Left lung (tissue), 10 donors: ENCODE results near the gene LAMB4. TPM values are rescaled to one million over a fixed set of nuclear protein-coding genes. Genes with fewer than 3 reads are reported as not detected.

Experiments used
- ATAC-seq: fragments of 200-7000 bp; cut with Tn5 transposase; one replicate; pipeline ENCODE4 v1.9.1; 2020; ENCODE audit warnings: moderate library complexity
- DNase-seq, 4 donors: peaks; one replicate each; pipeline ENCODE4 v3.0.0-alpha.2; 2013 to 2020
- H3K27ac ChIP-seq, 2 donors: fragments of 200-600 bp; sonication (generic) in 1 of 2; one replicate each; pipeline versions ENCODE4 v1.5.0 to v1.8.0; 2020 to 2021
- H3K27me3 ChIP-seq, 2 donors: fragments of 200-600 bp; sonication (generic) in 1 of 2; one replicate each; pipeline versions ENCODE4 v1.5.0 to v1.8.0; 2020 to 2021
- H3K36me3 ChIP-seq, 2 donors: fragments of 200-600 bp; sonication (generic) in 1 of 2; one replicate each; pipeline versions ENCODE4 v1.5.0 to v1.8.0; 2020 to 2021
- H3K4me1 ChIP-seq, 2 donors: fragments of 200-600 bp; one replicate each; pipeline ENCODE4 v1.8.0; 2021
- H3K4me3 ChIP-seq, 2 donors: fragments of 200-600 bp; sonication (generic) in 1 of 2; one replicate each; pipeline versions ENCODE4 v1.5.0 to v1.8.0; 2020 to 2021; ENCODE audit warnings: mild to moderate bottlenecking in 1 of 2
- H3K9me3 ChIP-seq, 2 donors: fragments of 200-600 bp; sonication (generic) in 1 of 2; one replicate each; pipeline versions ENCODE4 v1.5.0 to v1.8.0; 2020 to 2021
- CTCF ChIP-seq, 2 donors: fragments of 200-600 bp; sonication (generic) in 1 of 2; IDR thresholded peaks; one replicate each; pipeline versions ENCODE4 v1.5.0 to v1.8.0; 2021; ENCODE audit warnings: antibody characterized with exemption in 2 of 2
- intact Hi-C, 2 donors: fragments of 100-400 bp; cut with DNase I; formaldehyde crosslinking; loops; one replicate each; pipeline versions ENCODE4 v1.11.2 to v1.14.2; 2022
- polyA plus RNA-seq, 6 donors: library from polyadenylated mRNA; unstranded; fragments of 120-200 nt; gene quantifications; one replicate each; pipeline ENCODE4 v1.2.1, GENCODE V29; 2013; ENCODE audit not compliant: insufficient read length in 6 of 6
- total RNA-seq, 2 donors: library from RNA; stranded (reverse); fragmentation: NEBNext Ultra II Directional; extraction: Animal tissue kit (Norgen Biotek cat#: 25700); gene quantifications; one replicate each; pipeline ENCODE4 v1.2.1, GENCODE V29; 2021
- donor health status: DM: no; HTN: yes; CAD: no.
- donor health status: DM: no; HTN: no; CAD: no.

Gene LAMB4
- total and polyA plus RNA-seq, 8 donors: 0.10 to 0.37 (median 0.29) TPM; not detected in 1

- no peak overlapping the region for H3K27ac ChIP-seq
- intact Hi-C loops: no loop called here
- H3K27me3 ChIP-seq: no peaks in the 10 kb centered on the region
Measured at GRCh38 chr7:108086546-108086945, 43.6 kb downstream of the LAMB4 start.

GRCh38 chr7:108083980-108084379 is 46.2 kb downstream of the LAMB4 start:
- Histone ChIP-seq H3K36me3 (no peaks in the 10 kb centered on the region), H3K9me3 (peaks cover 0 to 9% of the 10 kb centered on the region in 2 donors), H3K4me3 (no peak overlapping the region), H3K27ac (no peak overlapping the region), H3K27me3 (no peaks in the 10 kb centered on the region), H3K4me1 (peaks cover 0 to 3% of the 10 kb centered on the region in 2 donors)
- intact Hi-C loops: no loop called here
- no peak for TF ChIP-seq CTCF (IDR thresholded peaks at IDR 0.05)
- ATAC-seq (no peak), DNase-seq (no peak)

More at GRCh38 chr7:108086546-108086945, 43.6 kb downstream of the LAMB4 start:
- DNase-seq: no peak
- Histone ChIP-seq H3K4me1 (no peaks in the 10 kb centered on the region), H3K4me3 (no peak overlapping the region), H3K9me3 (peaks cover 0 to 4% of the 10 kb centered on the region in 2 donors), H3K36me3 (no peaks in the 10 kb centered on the region)
- no peak for TF ChIP-seq CTCF (IDR thresholded peaks at IDR 0.05)
- ATAC-seq: no peak

- Histone ChIP-seq H3K4me1 (peaks cover 0 to 6% of the 10 kb centered on the region in 2 donors), H3K4me3 (no peak overlapping the region), H3K9me3 (peaks cover 0 to 9% of the 10 kb centered on the region in 2 donors), H3K27me3 (no peaks in the 10 kb centered on the region), H3K36me3 (no peaks in the 10 kb centered on the region), H3K27ac (no peak overlapping the region)
- no peak for TF ChIP-seq CTCF (IDR thresholded peaks at IDR 0.05)
- intact Hi-C loops: no loop called here
- DNase-seq (peak in 2 of 4 donors; percentile 71 to 77), ATAC-seq (peak; percentile 54)
Measured at GRCh38 chr7:108079648-108080591, 50.2 kb downstream of the LAMB4 start.

- peaks cover 0 to 9% of the 10 kb centered on the region in 2 donors for H3K9me3 ChIP-seq
- no peaks in the 10 kb centered on the region for H3K36me3 ChIP-seq
- TF ChIP-seq CTCF (IDR thresholded peaks at IDR 0.05): no peak
- no peaks in the 10 kb centered on the region for H3K27me3 ChIP-seq
- DNase-seq (no peak), ATAC-seq (no peak)
- H3K4me3 ChIP-seq: no peak overlapping the region
- intact Hi-C loops: no loop called here
- H3K4me1 ChIP-seq: peaks cover 0 to 6% of the 10 kb centered on the region in 2 donors
- no peak overlapping the region for H3K27ac ChIP-seq
Measured at GRCh38 chr7:108079276-108079647, 50.9 kb downstream of the LAMB4 start.

GRCh38 chr7:108078691-108079090 is 51.5 kb downstream of the LAMB4 start:
- no peaks in the 10 kb centered on the region for H3K27me3 ChIP-seq
- ATAC-seq: no peak
- peaks cover 0 to 9% of the 10 kb centered on the region in 2 donors for H3K9me3 ChIP-seq
- no peak for TF ChIP-seq CTCF (IDR thresholded peaks at IDR 0.05)
- no peak overlapping the region for H3K4me3 ChIP-seq
- no peak for DNase-seq
- intact Hi-C loops: no loop called here
- no peaks in the 10 kb centered on the region for H3K36me3 ChIP-seq
- no peak overlapping the region for H3K27ac ChIP-seq
- peaks cover 0 to 6% of the 10 kb centered on the region in 2 donors for H3K4me1 ChIP-seq
